ENCODE measurements around the gene NPFF. TPM values are rescaled to one million over a fixed set of nuclear protein-coding genes. Genes with fewer than 3 reads are reported as not detected.

Gene NPFF, protein sequence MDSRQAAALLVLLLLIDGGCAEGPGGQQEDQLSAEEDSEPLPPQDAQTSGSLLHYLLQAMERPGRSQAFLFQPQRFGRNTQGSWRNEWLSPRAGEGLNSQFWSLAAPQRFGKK
- polyA plus RNA-seq, result 0.91 TPM in 1 of 2 replicates, not detected in the other

GRCh38 chr12:53506881-53507602, at the start of gene NPFF:
TSS of gene NPFF (minus strand) at chr12:53507484. CDS start at chr12:53507474, 10 bp downstream.

GRCh38 chr12:53500776-53501614, 6.3 kb downstream of the NPFF start, which contains the start of gene TARBP2:
TSS of gene TARBP2 (plus strand) at chr12:53501283. CDS start at chr12:53501409, 126 bp downstream.

GRCh38 chr12:53499266-53500141, 7.8 kb downstream of the NPFF start, which contains the start of gene MAP3K12:
TSS of gene MAP3K12 (minus strand) at chr12:53499458. CDS start at chr12:53487391, 12,067 bp downstream.

Other genes with a start within 250 kb of the NPFF start
- gene ESPL1, start 239.2 kb downstream of the NPFF start, polyA plus RNA-seq, result not detected in 2 replicates
- gene PFDN5, start 211.9 kb downstream of the NPFF start, polyA plus RNA-seq, result 1,122 and 1,202 TPM in 2 replicates
- 60.1 and 92.0 TPM in 2 replicates for gene MYG1, start 207.8 kb downstream of the NPFF start, polyA plus RNA-seq
- gene AAAS, start 185.9 kb downstream of the NPFF start, polyA plus RNA-seq, result 6.3 and 19.0 TPM in 2 replicates
- gene SP7, start 171.1 kb downstream of the NPFF start, polyA plus RNA-seq, result not detected in 2 replicates
- gene SP1, start 127.3 kb downstream of the NPFF start, polyA plus RNA-seq, result 1.1 and 2.2 TPM in 2 replicates
- gene AMHR2, start 83.6 kb downstream of the NPFF start, polyA plus RNA-seq, result not detected in 2 replicates
- gene PRR13, start 65.8 kb downstream of the NPFF start, polyA plus RNA-seq, result 89.8 and 98.6 TPM in 2 replicates
- 111 and 125 TPM in 2 replicates for gene PCBP2, start 55.4 kb downstream of the NPFF start, polyA plus RNA-seq
- gene MAP3K12, start 8.0 kb downstream of the NPFF start, polyA plus RNA-seq, result 3.2 and 4.6 TPM in 2 replicates
- 4.4 and 5.7 TPM in 2 replicates for gene TARBP2, start 6.2 kb downstream of the NPFF start, polyA plus RNA-seq
- gene ATF7, start 118.9 kb upstream of the NPFF start, polyA plus RNA-seq, result 3.7 and 20.9 TPM in 2 replicates
- 664 and 682 TPM in 2 replicates for gene ATP5MC2, start 168.6 kb upstream of the NPFF start, polyA plus RNA-seq
- 18.7 and 38.1 TPM in 2 replicates for gene CALCOCO1, start 220.0 kb upstream of the NPFF start, polyA plus RNA-seq
- gene CISTR, start 244.5 kb upstream of the NPFF start, polyA plus RNA-seq, result 0.62 TPM in 1 of 2 replicates, not detected in the other

Data from Purkinje cell (primary cell).